Esophagus mucosa (tissue), 1 donor: Measurements from ENCODE around the gene CENPF. TPM values are rescaled to one million over a fixed set of nuclear protein-coding genes. Genes with fewer than 3 reads are reported as not detected.
A peak's percentile ranks its signal among the peaks of the same experiment; 100 is the strongest.
"Not testable (repeated sequence)": the region's sequence is repeated elsewhere in the genome, so short reads cannot be mapped to it uniquely, and the experiment has no call there.

Experiments used
- ATAC-seq: fragments of 200-7000 bp; cut with Tn5 transposase; one replicate; pipeline ENCODE4 v1.9.1; 2020
- total RNA-seq: library from RNA; stranded (reverse); gene quantifications from one replicate; pipeline ENCODE4 v1.2.4, GENCODE V29; 2023
- donor health status: DM: yes; HTN: yes; CAD: no.

Gene CENPF, protein sequence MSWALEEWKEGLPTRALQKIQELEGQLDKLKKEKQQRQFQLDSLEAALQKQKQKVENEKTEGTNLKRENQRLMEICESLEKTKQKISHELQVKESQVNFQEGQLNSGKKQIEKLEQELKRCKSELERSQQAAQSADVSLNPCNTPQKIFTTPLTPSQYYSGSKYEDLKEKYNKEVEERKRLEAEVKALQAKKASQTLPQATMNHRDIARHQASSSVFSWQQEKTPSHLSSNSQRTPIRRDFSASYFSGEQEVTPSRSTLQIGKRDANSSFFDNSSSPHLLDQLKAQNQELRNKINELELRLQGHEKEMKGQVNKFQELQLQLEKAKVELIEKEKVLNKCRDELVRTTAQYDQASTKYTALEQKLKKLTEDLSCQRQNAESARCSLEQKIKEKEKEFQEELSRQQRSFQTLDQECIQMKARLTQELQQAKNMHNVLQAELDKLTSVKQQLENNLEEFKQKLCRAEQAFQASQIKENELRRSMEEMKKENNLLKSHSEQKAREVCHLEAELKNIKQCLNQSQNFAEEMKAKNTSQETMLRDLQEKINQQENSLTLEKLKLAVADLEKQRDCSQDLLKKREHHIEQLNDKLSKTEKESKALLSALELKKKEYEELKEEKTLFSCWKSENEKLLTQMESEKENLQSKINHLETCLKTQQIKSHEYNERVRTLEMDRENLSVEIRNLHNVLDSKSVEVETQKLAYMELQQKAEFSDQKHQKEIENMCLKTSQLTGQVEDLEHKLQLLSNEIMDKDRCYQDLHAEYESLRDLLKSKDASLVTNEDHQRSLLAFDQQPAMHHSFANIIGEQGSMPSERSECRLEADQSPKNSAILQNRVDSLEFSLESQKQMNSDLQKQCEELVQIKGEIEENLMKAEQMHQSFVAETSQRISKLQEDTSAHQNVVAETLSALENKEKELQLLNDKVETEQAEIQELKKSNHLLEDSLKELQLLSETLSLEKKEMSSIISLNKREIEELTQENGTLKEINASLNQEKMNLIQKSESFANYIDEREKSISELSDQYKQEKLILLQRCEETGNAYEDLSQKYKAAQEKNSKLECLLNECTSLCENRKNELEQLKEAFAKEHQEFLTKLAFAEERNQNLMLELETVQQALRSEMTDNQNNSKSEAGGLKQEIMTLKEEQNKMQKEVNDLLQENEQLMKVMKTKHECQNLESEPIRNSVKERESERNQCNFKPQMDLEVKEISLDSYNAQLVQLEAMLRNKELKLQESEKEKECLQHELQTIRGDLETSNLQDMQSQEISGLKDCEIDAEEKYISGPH (N-terminal part only)
- total RNA-seq = 28.1 TPM

DNA sequence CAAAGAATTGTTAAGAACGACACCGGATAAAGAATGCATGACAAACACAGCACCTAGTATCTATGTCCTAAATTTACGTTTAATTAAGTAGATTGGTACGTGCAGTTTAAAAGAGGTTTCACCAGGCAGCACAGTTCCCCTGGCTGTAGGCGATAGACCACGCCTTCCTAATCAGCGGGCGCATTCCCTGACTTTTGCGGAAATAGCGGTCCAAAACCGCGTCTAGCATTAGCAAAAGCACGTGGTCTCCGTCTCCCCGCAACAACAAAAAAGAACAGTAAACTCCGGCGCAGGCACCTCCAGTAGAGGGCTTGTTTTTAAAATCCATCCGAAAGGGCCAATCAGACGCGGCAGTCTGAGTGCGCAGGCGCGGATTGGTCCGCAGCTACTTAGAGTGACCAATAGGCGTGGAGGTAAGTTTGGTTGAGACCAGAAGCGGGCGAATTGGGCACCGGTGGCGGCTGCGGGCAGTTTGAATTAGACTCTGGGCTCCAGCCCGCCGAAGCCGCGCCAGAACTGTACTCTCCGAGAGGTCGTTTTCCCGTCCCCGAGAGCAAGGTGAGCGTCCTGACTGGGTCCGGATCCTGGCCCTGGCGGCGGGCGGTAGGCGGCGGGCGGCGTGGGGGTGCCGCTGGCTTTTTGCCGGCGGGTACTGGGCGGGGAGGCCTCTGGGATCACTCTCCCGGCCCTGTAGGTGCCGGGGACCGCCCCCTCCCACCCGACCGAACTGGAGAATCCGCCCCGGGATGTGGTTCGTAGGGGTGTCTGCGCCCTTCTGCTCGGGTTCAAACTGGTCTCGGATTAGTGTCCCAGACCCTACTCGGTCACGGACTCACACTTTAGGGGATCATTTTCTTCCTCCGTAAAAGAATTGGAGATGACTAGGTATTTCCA is at the start of gene CENPF:
TSS of gene CENPF (plus strand) at position 432 of the 894 bp plus-strand sequence. CDS start 10,560 bp downstream, outside the sequence.
- peak; percentile 100 for ATAC-seq

DNA sequence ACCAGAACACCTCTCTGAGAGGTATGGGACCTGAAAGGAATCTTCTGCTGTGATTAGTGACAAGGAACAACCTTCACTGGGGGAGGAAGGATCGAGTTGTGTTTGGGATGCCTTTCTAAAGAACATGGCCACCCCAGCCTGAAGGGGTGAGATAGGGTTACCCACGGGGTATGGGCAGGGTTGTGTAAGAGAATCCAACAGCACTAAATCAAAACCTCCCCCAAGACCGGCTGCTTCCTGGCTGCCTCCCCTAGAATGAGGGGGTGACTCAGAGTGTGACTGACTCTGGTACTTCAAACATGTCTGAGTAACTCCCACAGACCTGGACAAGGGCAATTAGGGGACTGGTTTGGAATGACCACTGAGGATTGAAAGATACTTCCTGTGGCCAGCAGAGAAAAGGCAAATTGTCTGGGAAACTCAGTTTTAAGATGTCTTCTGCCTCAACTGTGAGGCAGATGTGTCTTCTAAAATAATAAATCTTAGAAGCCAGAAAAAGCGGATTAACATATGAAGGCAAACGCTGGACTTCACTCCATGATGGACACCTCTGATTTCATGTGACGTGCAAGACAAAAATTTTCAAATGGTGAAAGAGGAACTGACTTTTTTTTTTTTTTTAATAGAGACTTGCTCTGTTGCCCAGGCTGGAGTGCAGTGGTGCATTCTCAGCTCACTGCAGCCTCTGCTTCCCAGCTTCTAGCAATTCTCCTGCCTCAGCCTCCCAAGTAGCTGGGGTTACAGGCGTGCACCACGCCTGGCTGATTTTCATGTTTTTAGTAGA is 44.9 kb upstream of the CENPF start:
- peak; percentile 59 for ATAC-seq

DNA sequence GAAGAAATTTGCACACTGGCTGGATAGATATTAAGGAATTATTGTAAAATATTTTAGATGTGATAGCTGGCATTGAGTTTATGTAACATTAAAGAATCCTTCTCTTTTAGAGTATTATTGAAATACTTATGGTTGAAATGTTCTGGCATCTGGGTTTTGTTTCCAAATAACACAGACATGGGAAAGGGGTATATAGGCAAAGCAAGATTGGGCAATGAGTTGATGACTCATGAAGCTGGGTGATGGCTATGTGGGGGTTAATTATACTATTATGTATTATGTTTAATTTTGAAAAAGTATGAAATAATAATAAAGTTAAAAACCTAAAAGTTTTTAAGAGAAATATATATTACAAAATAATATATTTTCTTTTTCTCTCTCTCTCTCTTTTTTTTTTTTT is 39.1 kb upstream of the CENPF start:
- no peak for ATAC-seq

DNA sequence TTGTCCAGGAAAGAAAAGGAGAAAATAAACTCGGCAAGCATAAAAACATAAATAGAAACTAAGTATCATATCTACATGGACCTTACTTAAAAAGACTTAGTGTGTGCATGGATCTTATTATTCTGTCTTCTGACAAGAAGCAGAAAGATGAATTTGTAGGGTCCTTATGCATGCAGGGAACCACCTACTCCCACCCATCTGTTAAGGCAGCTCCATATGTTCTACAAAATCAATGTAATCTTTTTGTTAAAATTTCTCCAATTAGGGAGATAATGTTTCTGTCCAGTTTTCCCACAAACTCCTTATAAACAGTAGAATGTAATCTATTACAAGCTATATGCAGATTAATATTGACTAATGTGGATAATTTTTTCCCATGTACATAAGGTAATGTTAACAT is 37.7 kb upstream of the CENPF start:
- ATAC-seq = no peak

DNA sequence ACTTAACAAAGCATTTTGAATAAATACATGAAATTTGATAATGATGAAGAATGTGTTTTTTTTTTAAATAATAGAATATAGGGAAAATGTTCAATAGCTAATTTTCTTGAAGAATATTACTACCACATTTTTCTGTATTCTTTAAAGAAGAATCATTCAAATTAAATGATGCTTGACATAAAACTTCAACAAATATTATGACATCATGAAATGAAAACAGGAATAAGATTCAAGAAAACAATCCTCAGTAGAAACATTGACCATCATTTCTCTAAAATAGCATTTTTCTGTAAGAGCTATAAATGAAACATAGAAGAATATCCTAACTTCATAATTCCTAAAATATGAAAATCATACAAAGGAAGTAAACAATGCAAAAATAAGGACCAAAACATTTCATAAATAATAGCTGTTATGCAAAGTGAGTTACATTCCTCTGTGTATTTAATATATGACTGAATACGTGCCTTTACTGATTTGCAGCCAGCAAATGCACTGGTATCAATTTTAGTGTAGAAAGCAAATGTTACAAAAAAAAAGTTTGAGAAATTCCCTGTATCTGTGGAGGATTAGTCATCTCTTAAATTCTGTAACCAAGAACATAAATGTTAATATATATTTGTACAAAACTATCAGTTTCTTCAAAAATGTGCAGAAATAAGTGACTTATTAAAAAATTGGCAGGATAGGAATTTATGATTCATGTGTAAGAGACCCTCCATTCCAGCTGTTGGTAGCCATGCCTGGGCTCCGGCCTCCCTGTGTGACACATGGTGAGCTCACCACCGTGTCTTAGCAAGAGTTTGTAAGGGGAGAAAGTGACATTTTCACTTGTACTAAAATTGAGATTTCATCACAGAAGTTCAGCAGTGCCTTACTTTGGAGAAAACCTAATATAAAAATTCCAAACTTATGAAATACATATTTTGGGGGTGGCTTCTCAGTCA is 36.6 kb upstream of the CENPF start:
- ATAC-seq = no peak

DNA sequence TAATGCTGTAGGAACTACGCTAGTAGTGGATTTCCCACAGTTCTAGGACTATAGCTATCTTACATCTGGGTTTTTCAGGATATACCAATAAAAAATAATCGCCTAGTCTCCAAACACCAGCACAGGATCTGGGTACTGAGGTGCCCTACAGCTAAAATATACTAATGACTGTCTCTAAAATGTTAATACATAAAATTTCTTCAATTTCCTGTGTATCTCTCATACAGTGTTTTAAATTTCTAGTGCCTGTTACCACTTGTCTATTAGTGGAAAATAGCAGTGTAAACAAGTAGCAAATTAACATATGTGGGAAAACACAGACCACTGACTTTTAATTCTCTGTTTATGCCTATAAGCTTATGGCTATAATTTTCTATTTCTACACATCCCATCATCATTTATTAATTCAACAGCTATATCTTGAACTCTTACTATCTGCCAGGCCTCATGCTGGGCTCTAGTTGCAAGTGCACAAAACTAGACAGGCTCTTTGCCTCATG is 35.5 kb upstream of the CENPF start:
- no peak for ATAC-seq

DNA sequence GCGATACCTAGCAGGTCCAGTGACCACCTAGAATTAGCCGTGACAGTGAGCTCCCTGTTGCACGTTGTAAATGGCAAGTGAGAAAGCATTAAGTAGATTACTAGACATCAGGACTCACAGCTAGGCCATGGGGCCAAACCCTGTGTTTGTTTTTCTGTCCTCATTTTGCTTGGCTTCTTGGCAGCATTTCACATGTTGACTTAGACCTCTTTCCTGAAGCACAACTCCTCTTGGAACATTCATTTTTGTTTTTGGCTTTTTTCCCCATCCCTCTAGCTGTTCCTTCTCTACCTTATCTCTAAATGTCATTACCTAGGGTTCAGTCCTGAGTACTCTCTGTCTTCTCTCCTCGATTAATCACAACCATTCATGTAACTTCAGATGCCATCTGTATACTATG is 34.7 kb upstream of the CENPF start:
- ATAC-seq = no peak

DNA sequence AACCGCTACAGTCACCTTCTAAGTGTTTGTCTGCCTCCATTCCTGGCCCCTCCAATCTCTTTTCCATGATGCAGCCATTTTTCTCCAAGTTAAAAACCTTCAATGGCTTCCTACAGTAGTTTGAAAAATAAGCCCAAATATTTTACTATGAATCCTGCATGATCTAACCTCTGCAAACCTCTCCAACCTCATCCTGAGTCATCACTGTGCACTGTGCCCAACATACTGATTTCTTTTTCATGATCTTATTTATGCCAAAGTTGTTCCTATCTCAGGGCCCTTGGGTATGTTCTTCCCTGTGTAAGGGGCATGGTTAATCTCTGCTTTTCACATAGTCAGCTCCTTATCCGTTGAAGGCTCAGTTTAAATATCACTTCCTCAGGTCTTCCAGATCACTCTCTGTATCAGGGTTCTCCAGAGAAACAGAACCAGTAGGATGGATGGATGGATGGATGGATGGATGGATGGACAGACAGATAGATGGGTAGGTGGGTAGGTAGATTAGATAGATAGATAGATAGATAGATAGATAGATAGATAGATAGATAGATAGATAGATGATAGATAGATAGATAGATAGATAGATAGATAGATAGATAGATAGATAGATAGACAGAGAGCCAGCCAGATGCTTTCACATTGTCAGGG is 33.5 kb upstream of the CENPF start:
- peak; percentile 28 for ATAC-seq

DNA sequence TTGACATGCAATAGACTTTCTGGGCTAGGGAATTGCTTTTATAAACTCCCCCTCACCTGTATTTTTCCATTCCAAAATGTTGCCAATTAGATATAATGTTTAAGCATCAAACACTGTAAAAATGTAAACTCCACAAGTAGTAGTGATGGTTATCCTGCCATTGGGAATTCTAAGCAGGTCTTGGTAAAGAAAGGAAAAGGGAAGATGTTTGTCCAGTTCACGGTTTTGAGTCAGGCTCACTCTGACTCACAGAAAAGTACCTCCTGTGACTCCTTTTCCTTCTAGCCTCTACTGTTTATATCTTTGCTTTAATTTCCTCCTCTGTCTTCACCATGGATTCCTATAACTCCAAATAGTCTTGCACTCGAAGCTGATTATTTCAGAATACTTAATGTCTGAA is 32.6 kb upstream of the CENPF start:
- ATAC-seq = no peak

DNA sequence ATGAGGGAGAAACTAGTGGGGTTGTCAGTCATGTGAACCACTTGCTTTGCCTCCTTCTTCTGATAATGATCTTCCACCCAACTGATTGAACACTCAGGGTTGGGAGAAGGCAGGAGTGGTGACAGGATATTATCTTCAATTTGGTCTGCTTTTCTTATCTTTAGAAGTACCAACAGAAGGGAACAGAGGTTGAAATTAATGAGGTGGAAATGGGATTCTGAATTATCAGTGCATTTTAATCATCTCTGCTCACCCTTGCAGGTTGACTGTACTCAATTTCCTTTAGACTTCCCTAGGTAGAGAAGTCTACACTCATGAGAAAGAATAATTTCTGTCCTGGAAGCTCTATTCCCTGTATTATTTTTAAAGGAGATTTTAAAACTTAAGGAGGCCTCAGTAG is 31.7 kb upstream of the CENPF start:
- no peak for ATAC-seq

DNA sequence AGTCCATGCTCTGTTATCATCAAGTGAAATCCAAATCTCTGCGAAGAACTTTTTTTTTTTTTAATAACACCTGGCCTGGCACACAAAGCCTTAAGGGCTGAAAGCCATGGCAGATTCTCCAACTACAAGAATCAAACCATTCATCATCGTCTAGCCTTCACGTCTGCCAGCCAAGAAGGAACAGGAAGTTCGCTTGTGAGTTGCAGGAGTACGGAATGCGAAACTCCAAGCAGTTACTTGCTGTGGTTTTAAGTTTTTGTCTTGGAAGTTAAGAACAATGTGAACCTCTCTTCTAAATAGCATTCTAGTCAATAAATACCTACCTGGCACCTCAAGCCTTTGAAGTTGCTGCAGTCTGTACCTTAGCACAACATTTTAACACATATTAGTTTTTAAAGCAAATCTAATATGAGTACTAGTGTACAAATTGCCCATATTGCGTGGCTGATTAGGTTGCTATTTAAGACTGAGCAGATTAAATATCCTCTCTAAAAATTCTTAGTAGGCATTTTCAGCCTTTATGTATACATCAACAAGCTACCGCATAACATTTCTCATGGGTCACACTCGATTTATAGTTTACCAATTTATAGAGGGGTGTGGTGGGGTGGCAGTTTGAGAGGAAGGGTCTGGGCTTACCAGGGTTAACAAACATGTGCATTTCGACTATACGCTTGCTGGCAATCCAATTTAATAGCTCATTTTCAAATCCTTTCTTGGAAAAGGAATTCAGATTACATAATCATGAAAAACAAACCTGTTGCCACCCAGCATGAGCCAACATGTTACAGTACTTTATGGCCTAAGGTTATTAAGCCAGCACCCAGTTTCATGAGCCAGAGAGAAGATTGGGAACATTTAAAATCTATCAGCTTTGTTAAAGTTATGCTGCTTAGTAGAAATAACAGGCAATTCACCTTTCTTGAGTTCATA is 29.3 kb upstream of the CENPF start:
- ATAC-seq = peak; percentile 88

DNA sequence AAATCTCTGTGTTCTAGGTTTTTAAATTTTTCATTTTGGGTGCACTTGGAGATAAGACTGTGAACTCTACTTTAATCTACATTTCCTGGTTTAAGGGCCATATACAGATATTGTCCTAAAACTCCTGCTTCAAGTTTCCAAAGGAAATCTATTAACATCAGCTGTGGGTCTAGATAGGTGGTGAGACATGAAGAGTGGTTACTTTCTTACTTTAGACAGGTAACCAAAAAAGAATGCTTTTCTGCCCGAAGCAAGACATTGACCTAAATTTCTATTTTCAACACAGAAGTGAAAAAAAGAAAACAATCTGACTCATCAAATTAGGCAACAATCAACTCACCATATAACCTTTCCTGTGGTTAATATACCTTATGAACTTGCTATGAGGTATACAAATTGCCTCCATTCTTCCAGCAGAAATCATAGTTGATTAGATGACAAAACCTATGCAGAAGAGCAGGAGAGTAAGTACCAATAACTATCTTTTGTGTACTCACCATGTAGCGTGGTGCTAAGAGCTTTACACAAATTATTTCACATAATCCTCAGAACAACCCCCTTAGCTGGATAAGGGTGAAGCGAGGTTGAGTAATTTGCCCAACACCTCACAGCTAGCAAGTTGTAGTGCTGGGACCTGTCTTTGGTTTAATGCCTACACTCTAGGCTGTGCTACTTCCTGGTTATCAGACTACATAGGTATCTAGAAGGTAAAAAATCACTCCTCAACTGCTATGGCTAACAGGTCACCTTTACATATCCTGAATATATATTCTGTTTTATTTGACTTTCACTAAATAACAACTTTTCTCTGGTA is 28.2 kb upstream of the CENPF start:
- ATAC-seq = peak; percentile 62

DNA sequence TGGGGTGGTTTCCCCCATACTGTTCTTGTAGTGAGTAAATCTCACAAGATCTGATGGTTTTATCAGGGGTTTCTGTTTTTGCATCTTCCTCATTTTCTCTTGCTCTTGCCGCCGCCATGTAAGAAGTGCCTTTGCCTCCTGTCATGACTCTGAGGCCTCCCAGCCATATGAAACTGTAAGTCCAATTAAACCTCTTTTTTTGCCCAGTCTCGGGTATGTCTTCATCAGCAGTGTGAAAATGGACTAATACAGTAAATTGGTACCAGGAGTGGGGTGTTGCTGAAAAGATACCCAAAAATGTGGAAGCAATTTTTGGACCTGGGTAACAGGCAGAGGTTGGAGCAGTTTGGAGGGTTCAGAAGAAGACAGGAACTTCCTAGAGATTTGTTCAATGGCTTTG is 26.9 kb upstream of the CENPF start:
- ATAC-seq = not testable (repeated sequence)

DNA sequence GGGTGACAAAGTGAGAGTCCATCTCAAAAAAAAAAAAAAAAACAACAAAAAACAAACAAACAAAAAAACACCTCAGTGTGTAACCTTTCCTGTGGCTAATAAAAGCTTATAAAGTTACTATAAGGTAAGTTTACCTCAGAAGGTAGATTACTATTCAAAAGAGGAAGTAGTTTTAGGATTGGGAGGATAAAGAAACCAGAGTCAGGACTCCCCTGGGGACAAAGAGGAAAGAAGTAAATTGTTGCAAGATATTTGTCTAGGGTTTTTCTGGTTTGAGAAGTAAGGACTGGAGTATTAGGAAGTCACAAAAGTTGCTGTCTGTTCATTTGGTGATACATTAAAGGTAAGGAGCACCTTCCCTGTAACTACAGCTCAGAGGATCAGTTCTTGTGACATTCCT is 23.8 kb upstream of the CENPF start:
- ATAC-seq = no peak

DNA sequence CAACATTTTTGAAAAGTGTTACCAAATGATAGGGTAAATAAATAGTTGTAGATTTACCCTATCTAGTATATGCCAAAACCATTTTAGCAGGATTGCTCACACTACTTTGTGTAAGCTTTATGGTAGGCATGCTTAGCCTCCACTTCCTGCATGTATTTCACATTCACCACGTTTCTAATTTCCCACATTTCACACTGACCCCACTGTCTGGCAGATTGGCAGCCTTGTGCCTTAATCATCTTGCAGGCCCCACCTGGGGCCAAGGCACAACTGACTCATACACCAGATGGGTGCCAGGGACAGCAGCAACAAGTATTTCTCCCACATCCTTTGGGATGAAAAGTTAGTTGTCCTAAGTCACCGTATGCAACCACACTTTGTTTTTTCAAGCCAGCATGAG is 21.2 kb upstream of the CENPF start:
- peak; percentile 47 for ATAC-seq

DNA sequence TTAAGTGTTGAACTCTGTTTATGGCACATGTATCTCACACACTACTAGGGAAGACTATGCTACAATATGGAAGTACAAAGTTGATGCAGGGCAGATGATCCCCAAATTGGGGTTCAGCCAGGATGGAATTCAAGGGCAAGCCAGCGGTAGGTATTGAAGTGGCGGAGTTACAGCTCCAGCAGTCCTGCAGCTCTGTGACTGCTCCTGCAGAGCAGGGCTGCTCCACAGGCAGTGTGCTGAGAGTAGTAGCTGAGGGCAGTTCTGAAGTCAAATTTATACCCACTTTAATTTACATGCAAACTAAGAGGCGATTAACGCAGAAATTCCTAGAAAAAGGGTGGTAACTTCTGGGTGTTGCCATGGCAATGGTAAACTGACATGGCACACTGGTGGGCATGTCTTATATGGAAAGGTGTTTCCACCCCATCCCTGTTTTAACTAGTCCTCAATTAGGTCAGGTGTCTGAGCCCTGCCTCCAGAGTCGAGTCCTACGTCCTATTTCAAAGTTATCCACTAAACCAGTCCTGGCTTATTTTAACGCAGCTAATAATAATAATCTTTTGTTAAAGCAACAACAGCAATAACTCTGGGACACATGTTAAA is 20.6 kb upstream of the CENPF start:
- no peak for ATAC-seq
